ENCODE data around the gene ZSWIM3.
"Not testable (repeated sequence)": the region's sequence is repeated elsewhere in the genome, so short reads cannot be mapped to it uniquely, and the experiment has no call there.

Gene ZSWIM3

DNA sequence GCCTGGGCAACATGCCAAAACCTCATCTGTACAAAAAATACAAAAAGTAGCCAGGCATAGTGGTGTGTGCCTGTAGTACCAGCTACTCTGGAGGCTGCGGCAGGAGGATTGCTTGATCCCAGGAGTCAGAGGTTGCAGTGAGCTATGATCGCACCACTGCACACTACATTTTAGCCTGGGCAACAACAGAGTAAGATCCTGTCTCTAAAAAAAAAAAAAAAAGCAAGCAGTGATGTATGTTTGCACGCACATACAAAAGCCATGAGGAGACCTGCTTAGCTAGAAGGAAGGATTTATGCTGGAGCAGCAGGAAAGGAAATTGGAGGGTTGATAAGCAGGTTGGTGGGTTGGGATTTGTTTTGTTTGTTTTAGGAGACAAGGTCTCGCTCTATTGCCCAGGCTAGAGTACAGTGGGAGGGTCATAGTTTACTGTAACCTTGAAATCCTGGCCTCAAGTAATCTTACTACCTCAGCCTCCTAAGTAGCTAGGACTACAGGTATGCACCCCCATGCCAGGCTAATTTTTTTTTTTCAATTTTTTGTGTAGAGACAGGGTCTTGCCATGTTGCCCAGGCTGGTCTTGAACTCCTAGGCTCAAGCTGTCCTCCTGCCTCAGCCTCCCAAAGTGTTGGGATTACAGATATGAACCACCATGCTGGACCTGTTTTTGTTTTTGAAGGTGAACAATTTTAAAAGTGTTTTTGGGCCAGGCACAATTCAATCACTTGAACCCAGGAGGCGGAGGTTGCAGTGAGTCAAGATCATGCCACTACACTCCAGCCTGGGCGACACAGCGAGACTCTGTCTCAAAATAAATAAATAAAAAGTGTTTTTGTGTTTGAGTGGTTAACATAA is 4.0 kb downstream of the ZSWIM3 start:
- no peak for DNase-seq

- no peak for DNase-seq
Observed at GRCh38 chr20:45863543-45864470, 6.4 kb downstream of the ZSWIM3 start.

DNA sequence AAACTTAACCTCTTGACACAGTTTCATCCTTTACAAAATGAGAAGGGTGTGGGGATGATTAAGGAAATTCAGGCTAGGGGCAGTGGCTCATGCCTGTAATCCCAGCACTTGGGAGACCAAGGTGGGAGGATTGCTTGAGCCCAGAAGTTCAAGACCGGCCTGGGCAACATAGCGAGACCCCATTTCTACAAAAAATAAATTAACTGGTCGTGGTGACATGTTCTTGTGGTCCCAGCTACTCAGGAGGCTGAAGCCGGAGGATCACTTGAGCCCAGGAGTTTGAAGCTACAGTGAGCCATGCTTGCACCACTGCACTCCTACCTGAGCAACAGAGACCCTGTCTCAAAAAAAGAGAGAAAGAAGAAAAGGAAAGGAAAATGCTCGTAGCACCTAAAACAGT is 9.0 kb downstream of the ZSWIM3 start:
- DNase-seq, result no peak

DNA sequence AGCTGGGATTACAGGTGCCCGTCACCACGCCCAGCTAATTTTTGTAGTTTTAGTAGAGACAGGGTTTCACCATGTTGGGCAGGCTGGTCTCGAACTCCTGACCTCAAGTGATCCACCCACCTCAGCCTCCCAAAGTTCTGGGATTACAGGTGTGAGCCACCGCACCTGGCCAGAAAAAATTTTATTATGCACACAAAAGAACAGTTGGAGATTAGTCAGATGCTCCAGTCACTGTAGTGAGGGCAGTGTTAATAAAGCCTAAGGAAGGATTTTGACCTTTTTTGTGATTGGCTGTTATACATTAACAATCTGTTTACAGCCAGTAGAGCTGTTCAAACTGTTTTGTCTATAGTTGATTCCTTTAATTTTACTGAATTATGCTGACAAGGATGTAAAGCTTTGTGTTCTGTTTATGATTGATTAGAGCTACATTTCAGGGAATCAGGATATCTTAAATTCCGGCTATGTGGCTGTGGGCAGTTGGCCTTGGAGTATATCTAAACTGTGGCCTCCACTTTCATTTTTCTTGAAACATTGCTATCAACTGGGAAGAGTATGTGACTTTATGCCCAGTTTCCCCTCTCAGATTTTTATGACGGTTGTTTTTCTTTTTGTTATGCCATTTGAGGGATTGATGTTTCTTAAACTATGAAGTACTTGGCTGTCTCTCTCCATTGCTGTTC is 9.9 kb downstream of the ZSWIM3 start:
- DNase-seq, result no peak

DNA sequence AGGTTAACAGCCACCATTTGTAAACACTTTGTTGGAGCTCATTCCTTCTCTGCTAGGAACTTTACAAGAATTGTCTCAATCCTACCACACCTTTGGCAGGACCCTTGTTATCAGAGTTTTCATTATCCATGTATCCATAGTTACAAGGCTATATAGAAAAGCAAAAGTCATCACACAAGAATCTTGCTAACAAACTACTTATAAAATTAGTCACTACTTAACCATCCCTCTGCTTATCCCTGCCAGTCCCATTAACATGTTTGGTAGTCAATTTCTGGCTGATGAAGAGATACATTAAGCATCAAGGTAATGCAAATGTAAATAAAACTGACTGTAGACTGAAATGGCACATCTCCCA is 10.4 kb downstream of the ZSWIM3 start:
- no peak for DNase-seq

DNA sequence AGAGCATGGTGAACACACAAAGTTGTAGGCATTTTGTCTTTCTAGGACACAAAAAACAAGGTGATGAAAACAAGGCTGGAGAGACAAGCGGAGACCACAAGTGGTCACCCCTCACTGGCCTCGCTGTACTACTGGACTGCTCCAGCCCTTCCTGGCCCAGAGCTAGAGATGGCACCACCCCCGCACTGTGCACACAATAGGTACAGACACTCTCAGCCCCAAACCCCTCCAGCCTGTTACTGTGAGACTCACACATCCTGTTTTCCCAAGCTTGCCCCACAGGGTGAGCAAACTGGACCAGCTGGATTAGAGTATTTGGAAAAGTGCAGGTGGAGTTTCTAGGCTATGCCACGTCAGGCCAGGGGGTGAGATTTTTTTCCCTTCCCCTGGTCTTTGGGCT is 15.2 kb downstream of the ZSWIM3 start:
- DNase-seq, result no peak

DNA sequence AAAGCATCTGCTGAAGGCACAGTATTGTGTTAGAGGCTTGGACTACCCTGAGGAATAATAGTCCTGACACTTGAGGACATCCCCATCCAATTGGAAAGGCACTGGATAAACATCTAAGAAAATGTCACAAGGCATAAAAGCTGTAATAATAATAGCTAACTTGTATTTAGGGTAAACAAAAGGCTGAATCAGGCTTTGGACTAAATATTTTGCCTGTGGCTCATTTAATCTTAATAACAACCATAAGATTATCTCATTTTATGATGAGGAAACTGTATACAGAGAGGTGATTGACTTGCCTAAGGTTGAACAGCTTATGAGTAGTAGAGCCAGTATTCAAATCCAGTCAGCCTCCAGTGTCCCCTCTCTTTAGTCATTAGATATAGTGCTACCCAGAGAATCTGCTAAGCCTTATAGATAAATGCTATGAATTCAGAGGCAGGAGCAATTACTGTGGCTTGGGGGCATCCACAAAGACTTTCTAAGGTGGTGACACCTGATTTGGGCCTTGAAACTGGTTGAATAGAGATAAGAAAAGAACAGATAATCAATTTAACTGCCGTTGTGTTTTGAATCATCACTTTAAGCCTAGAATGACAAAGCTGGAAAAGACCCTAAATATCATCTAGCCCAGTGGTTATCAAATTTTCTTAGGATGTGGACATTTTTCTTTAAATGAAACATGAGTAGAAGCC is 16.1 kb downstream of the ZSWIM3 start:
- no peak for DNase-seq

GRCh38 chr20:45874104-45874481 is 16.7 kb downstream of the ZSWIM3 start:
- not testable (repeated sequence) for DNase-seq

DNA sequence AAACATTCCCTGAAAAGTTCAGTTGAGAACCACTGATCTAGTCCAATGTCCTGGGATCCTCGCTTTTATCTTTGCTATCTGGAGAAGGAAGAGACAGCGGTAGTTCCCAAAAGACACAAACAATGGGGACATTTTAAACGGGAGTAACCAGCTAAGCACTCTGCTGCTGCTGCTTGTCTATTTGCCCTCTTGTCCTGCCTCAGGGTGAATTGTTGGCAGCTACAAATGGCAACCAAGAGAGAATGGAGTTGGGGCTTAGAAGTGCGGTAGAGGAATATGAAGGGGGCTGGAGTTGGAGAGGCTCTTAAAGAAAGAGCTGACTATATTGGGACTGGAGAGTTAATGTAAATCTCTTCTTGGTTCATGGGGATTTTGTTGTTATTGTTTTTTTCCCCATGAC is 17.2 kb downstream of the ZSWIM3 start:
- no peak for DNase-seq

DNA sequence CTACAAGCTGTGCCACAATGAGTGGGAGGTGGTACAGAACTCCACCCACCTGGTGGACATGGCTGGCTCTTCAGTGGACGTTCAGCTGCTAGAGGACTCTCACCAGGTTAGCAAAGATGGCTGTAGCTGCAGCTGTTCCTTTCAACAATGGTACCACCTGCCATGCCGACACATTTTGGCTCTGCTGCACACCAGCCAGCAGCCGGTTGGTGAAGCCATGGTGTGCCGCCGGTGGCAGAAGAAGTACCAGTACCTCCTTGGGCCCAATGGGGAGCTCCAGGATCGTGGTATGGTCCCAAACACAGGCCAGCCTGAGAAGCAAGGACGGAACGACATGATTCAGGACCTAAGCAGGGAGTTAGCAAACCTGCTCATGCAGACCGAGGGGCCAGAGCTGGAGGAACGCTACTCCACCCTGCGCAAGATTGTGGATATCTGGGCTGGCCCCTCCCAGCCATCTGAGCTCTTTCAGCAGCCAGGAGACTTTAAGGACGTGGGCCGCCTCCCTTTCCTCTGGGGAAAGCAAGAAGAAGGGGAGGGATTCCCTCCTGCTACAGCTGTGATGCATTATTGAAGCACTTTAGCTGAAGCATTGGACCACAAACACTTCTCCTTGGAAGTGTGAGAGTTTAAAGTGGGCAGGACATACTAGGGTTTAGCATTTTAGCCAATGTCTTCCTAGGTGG is 20.8 kb downstream of the ZSWIM3 start:
- DNase-seq, result no peak

DNA sequence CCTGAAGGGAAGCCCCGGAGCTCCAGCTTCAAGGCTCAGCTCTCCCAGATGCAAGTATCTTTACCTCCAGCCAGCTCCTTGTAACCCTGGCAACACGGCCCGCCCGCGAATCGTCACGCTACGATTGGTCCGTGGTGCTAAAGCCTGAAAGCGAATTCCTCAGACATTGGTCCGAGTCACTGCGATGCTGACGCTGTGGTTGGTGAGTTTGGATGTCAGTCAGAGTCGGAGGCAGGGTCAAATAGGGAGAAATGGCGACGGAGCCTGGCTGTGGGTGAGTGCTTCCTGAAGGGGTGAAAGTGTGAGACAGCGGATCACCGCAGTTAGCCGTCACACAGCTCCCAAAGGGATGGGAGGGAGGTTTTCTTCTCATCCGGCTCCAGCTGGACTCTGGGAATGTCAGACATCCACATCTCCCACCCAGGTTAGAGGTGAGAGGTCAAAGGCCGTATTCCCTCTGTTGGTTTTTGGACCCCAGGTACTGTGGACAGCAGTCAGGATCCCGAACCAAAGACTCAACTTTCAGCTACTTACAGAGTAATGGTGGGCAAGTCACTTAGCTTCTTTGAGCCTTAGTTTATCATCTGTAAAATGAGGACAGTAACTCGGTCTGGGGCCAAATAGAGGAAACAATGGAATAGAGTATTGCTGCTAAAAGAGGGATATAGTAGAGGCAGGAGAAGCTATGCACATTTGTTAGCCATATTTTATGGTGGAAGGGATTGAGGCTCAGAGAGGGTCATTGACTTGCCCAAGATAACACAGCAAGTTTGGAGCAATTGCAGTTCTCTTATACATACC is 23.8 kb downstream of the ZSWIM3 start, which contains the start of gene ZSWIM1:
Gene ZSWIM1 (plus strand): TSS at position 240 of the 801 bp plus-strand sequence. CDS start 1,366 bp downstream, outside the sequence.
- peak; percentile 99 for DNase-seq

GRCh38 chr20:45882469-45883099 is 25.2 kb downstream of the ZSWIM3 start:
- DNase-seq, result no peak

GRCh38 chr20:45883100-45883469 is 25.7 kb downstream of the ZSWIM3 start:
- no peak for DNase-seq

- DNase-seq, result no peak
Observed at GRCh38 chr20:45886590-45887345, 29.4 kb downstream of the ZSWIM3 start.

DNA sequence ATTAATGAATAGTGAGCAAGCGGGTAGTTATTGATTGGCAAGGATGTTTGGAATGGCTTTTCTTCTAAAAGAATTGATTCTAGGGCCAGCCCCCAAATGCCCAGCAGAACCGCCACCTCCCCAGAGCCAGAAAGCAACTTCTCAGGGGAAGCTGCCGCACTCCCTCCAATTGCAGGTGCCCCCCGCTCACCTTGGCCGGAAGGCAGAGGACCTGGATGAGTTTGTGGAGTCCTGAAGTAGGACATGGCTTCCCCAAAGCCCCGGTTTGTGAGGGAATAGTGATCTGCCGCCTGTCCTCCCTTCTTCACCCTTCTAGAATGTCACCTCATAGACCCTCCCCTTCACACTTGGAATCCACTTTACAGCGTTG is 29.9 kb downstream of the ZSWIM3 start, which contains the start of gene SPATA25:
Gene SPATA25 (minus strand): TSS at position 277 of the 370 bp plus-strand sequence. CDS start 32 bp downstream, at position 245.
- DNase-seq, result no peak

GRCh38 chr20:45888681-45889080 is 31.3 kb downstream of the ZSWIM3 start:
- DNase-seq, result no peak

DNA sequence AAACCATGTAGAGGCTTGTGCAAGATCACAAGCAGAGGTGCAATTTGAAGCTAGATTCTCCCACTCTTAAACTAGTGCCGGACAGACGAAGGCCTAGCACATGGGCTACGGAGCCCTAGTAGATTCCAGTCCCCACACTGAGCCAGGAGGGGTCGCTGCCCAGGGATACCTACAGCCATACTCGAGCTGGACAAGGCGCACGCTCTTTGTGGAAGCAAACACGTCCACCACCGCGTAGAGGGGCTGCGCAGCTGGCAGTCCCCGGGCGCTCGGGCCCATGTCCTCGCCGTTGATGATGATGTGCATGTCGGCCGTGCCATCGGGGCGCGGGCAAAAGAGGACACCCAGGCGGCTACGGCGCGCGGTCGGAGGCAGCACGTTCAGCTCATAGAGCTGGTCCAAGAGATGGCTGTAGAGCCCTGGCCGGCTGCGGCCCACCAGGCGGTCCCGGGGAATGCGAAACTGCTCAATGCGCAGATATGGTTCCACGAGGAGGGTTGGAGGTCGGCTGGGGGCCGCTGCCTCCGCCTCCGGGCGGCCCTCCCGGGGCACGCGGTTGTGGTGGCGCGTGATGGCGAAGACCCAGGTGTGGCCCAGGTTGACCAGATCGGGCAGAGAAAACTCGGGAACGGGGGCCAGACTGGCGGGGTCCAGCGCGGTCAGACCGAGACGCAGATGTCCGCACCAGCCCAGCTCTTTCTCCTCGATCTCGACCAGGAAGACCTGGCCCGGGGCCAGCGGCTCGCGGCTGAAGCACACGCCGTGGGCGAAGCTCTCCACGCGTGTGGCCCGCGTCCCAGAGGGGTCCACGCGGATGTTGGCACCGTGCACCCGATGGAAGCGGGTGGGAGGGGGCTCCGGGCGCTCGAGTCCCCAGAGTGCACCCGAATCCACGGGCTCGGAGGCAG is 32.9 kb downstream of the ZSWIM3 start:
- DNase-seq, result peak; percentile 82
